H1 (cell line): ENCODE data around the gene NOX5.

Experiments used
- CREB1 ChIP-seq: IDR thresholded peaks from 2 replicates; pipeline ENCODE4 v1.6.1; 2012; ENCODE audit warnings: inconsistent platforms
- JUN ChIP-seq: IDR thresholded peaks from 2 replicates; pipeline ENCODE4 v1.6.1; 2011; ENCODE audit warnings: low read depth, mild to moderate bottlenecking, improper control_type of control experiment, low read length
- JUND ChIP-seq: IDR thresholded peaks from 2 replicates; pipeline ENCODE4 v1.6.1; 2011; ENCODE audit warnings: mild to moderate bottlenecking, improper control_type of control experiment, low read length
- NRF1 ChIP-seq: IDR thresholded peaks from 2 replicates; pipeline ENCODE4 v1.6.1; 2011; ENCODE audit warnings: mild to moderate bottlenecking, low read depth, low read length, improper control_type of control experiment
- POLR2A ChIP-seq, 2 experiments: IDR thresholded peaks; 1 replicate in 1 of 2; 2 replicates in 1 of 2; pipeline ENCODE4 v1.6.1; 2011; ENCODE audit warnings: low read depth in 2 of 2, low read length in 2 of 2, mild to moderate bottlenecking in 2 of 2; ENCODE audit errors: control extremely low read depth in 1 of 2
- RAD21 ChIP-seq, 2 experiments: IDR thresholded peaks in 1 of 2; conservative IDR thresholded peaks in 1 of 2; 2 replicates each; pipeline ENCODE4 v1.6.1; 2011; ENCODE audit warnings: low read depth in 2 of 2, low read length in 2 of 2, improper control_type of control experiment in 1 of 2, inconsistent platforms in 1 of 2, mild to moderate bottlenecking in 1 of 2, moderate library complexity in 1 of 2
- SP1 ChIP-seq: IDR thresholded peaks from 2 replicates; pipeline ENCODE4 v1.6.1; 2011; ENCODE audit warnings: low read depth, low read length
- TAF1 ChIP-seq: IDR thresholded peaks from 2 replicates; pipeline ENCODE4 v1.6.1; 2011; ENCODE audit warnings: mild to moderate bottlenecking, low read depth, low read length
- TBP ChIP-seq: IDR thresholded peaks from 2 replicates; pipeline ENCODE4 v1.6.1; 2011; ENCODE audit warnings: low read depth, low read length, improper control_type of control experiment
- YY1 ChIP-seq: IDR thresholded peaks from 2 replicates; pipeline ENCODE4 v1.6.1; 2011; ENCODE audit warnings: low read depth, mild to moderate bottlenecking, low read length
- TF ChIP-seq, protein P1 (sequence below), 3 experiments: IDR thresholded peaks; 1 replicate in 2 of 3; 2 replicates in 1 of 3; pipeline versions ENCODE4 v1.5.1 to v1.6.1; 2011; ENCODE audit warnings: low read length in 3 of 3, mild to moderate bottlenecking in 3 of 3, inconsistent platforms in 2 of 3, low read depth in 1 of 3, moderate library complexity in 1 of 3; ENCODE audit not compliant: insufficient read depth in 1 of 3; ENCODE audit errors: control extremely low read depth in 1 of 3

DNA sequence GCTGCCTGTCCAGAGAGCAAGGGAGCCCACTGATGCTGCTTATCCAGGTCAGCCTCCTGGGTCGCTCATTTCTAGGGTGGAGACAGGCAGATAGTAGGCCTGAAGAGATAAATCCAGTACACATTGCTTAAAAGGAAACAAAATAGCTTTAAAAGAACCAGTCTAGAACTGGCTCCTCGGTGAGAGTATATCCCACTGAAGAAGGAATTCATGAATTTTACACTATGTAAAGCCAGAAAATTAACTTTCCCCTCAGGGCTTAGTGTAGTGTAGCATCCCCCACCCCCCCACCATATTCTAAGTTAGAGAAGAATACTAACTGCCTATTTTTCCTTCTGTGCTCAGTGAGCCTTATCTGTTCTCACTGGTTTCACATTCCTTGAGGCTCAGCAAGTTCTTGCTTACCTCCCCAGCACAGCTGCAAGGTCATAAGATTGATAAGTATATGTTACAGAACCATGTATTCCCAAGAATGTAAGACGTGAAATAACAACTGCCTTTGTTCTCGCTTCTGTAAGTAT, 30.5 kb upstream of the NOX5 start:
- TF ChIP-seq, protein P1, sequence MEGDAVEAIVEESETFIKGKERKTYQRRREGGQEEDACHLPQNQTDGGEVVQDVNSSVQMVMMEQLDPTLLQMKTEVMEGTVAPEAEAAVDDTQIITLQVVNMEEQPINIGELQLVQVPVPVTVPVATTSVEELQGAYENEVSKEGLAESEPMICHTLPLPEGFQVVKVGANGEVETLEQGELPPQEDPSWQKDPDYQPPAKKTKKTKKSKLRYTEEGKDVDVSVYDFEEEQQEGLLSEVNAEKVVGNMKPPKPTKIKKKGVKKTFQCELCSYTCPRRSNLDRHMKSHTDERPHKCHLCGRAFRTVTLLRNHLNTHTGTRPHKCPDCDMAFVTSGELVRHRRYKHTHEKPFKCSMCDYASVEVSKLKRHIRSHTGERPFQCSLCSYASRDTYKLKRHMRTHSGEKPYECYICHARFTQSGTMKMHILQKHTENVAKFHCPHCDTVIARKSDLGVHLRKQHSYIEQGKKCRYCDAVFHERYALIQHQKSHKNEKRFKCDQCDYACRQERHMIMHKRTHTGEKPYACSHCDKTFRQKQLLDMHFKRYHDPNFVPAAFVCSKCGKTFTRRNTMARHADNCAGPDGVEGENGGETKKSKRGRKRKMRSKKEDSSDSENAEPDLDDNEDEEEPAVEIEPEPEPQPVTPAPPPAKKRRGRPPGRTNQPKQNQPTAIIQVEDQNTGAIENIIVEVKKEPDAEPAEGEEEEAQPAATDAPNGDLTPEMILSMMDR (IDR thresholded peaks at IDR 0.05; ENCODE audit: control extremely low read depth in 1 of 3, insufficient read depth in 1 of 3, low read depth in 1 of 3, low read length in 3 of 3), result no peak
- TF ChIP-seq JUND (no peak), JUN (no peak), TAF1 (no peak), SP1 (no peak), NRF1 (no peak), CREB1 (no peak), YY1 (no peak), POLR2A (IDR thresholded peaks at IDR 0.05; ENCODE audit: control extremely low read depth in 1 of 2, low read depth in 2 of 2, low read length in 2 of 2) (no peak), TBP (no peak), RAD21 (IDR thresholded peaks at IDR 0.05 in 1 of 2, conservative IDR thresholded peaks at IDR 0.05 in 1 of 2; ENCODE audit: low read depth in 2 of 2, low read length in 2 of 2) (no peak)
